ENCODE data around the gene PSTPIP2.

DNA sequence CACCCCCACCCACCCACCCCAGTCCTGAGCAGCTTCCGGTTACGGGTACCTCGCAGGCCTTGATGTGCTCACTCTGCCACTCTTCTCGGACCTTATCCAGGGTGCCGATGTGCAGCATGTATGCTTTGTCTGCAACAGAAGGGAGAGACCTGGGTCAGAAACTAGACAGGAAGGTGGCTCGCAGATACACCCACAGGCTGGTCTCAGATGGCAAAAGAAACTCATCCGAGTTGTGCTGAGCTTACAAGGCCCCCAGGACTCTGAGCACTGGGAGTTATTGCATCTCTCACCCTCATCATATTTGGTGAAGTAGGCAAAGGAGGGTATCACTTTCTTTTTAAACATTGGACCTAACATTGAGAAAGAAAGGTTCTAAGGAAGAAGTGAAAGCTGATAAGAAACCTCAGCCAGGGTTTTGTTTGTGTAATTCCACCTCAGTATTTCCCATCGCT lies 74.3 kb downstream of the PSTPIP2 start:
- TF ChIP-seq, protein P1, sequence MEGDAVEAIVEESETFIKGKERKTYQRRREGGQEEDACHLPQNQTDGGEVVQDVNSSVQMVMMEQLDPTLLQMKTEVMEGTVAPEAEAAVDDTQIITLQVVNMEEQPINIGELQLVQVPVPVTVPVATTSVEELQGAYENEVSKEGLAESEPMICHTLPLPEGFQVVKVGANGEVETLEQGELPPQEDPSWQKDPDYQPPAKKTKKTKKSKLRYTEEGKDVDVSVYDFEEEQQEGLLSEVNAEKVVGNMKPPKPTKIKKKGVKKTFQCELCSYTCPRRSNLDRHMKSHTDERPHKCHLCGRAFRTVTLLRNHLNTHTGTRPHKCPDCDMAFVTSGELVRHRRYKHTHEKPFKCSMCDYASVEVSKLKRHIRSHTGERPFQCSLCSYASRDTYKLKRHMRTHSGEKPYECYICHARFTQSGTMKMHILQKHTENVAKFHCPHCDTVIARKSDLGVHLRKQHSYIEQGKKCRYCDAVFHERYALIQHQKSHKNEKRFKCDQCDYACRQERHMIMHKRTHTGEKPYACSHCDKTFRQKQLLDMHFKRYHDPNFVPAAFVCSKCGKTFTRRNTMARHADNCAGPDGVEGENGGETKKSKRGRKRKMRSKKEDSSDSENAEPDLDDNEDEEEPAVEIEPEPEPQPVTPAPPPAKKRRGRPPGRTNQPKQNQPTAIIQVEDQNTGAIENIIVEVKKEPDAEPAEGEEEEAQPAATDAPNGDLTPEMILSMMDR (conservative IDR thresholded peaks at IDR 0.05; ENCODE audit: low read length), result no peak
- no peak for TF ChIP-seq EZH2phosphoT487 (IDR thresholded peaks at IDR 0.05; ENCODE audit: borderline replicate concordance)
